DOHH2 (cell line): Measurements from ENCODE around the gene TARS1.

Experiments used
- H3F3A ChIP-seq: fragments of 200-600 bp; sonication (generic), shearing (Covaris generic); 2 replicates; pipeline ENCODE4 v1.6.0; 2016; ENCODE audit warnings: antibody characterized with exemption, mild to moderate bottlenecking; ENCODE audit not compliant: control insufficient read depth, insufficient read depth
- H3K27ac ChIP-seq: fragments of 200-600 bp; sonication (generic); 2 replicates; pipeline ENCODE4 v1.5.1; 2014; ENCODE audit warnings: low read depth, mild to moderate bottlenecking, low read length, moderate library complexity
- H3K27me3 ChIP-seq: fragments of 200-600 bp; sonication (generic); 2 replicates; pipeline ENCODE4 v1.6.1; 2014; ENCODE audit warnings: mild to moderate bottlenecking, low read length, mixed read lengths; ENCODE audit not compliant: control insufficient read depth
- H3K36me3 ChIP-seq: fragments of 200-600 bp; sonication (generic); 2 replicates; pipeline ENCODE4 v1.6.1; 2014; ENCODE audit warnings: mild to moderate bottlenecking, low read length, moderate library complexity, mixed read lengths; ENCODE audit not compliant: control insufficient read depth
- H3K4me1 ChIP-seq: fragments of 200-600 bp; sonication (generic); 2 replicates; pipeline ENCODE4 v1.6.1; 2014; ENCODE audit warnings: mild to moderate bottlenecking, low read length, mixed read lengths; ENCODE audit not compliant: control insufficient read depth
- H3K4me2 ChIP-seq: fragments of 200-600 bp; sonication (generic); 2 replicates; pipeline ENCODE4 v1.6.0; 2014; ENCODE audit warnings: mild to moderate bottlenecking, low read length, moderate library complexity
- H3K4me3 ChIP-seq: fragments of 200-600 bp; sonication (generic); 2 replicates; pipeline ENCODE4 v1.5.1; 2014; ENCODE audit warnings: mild to moderate bottlenecking, low read length, mixed read lengths
- H3K79me2 ChIP-seq: fragments of 200-600 bp; sonication (generic); 2 replicates; pipeline ENCODE4 v1.6.1; 2014; ENCODE audit warnings: mild to moderate bottlenecking, low read length, mixed read lengths; ENCODE audit not compliant: control insufficient read depth
- H3K9me2 ChIP-seq: fragments of 200-600 bp; sonication (generic); replicated peaks from 2 replicates; pipeline ENCODE4 v1.6.1; 2014; ENCODE audit warnings: mild to moderate bottlenecking, low read length, mixed read lengths; ENCODE audit not compliant: control insufficient read depth
- H3K9me3 ChIP-seq: fragments of 200-600 bp; sonication (generic); 2 replicates; pipeline ENCODE4 v1.6.1; 2014; ENCODE audit warnings: antibody characterized with exemption, low read length, mixed read lengths; ENCODE audit not compliant: control insufficient read depth, insufficient read depth
- H4K20me1 ChIP-seq: fragments of 200-600 bp; sonication (generic); 2 replicates; pipeline ENCODE4 v1.6.0; 2014; ENCODE audit warnings: low read depth, mild to moderate bottlenecking, antibody characterized with exemption, low read length, moderate library complexity; ENCODE audit not compliant: control insufficient read depth, insufficient read depth
- EZH2phosphoT487 ChIP-seq: fragments of 200-600 bp; sonication (generic); IDR thresholded peaks from 2 replicates; pipeline ENCODE4 v1.6.1; 2017; ENCODE audit warnings: borderline replicate concordance, mild to moderate bottlenecking, antibody characterized with exemption, low read length, moderate library complexity, mixed read lengths
- TF ChIP-seq, protein P1 (sequence below): fragments of 200-600 bp; sonication (generic); IDR thresholded peaks from one replicate; pipeline ENCODE4 v1.5.1; 2014; ENCODE audit warnings: antibody characterized with exemption, mild to moderate bottlenecking, low read depth, low read length; ENCODE audit not compliant: poor library complexity, severe bottlenecking

Gene TARS1

GRCh38 chr5:33440482-33441240, at the start of gene TARS1:
TSS of gene TARS1 (plus strand) at chr5:33440965. CDS start at chr5:33441087, 122 bp downstream.
- H3K27me3 ChIP-seq = peaks cover 3% of the 10 kb centered on the region; the same call in 1 of the 2 replicates
- peaks cover 23% of the 10 kb centered on the region for H3K4me1 ChIP-seq
- H3K9me3 ChIP-seq = no peaks in the 10 kb centered on the region
- no peaks in the 10 kb centered on the region for H3K9me2 ChIP-seq
- peak within 1 kb of the TSS; percentile 77 for H3K27ac ChIP-seq
- H3K79me2 ChIP-seq = peaks cover 49% of the 10 kb centered on the region
- TF ChIP-seq, protein P1, sequence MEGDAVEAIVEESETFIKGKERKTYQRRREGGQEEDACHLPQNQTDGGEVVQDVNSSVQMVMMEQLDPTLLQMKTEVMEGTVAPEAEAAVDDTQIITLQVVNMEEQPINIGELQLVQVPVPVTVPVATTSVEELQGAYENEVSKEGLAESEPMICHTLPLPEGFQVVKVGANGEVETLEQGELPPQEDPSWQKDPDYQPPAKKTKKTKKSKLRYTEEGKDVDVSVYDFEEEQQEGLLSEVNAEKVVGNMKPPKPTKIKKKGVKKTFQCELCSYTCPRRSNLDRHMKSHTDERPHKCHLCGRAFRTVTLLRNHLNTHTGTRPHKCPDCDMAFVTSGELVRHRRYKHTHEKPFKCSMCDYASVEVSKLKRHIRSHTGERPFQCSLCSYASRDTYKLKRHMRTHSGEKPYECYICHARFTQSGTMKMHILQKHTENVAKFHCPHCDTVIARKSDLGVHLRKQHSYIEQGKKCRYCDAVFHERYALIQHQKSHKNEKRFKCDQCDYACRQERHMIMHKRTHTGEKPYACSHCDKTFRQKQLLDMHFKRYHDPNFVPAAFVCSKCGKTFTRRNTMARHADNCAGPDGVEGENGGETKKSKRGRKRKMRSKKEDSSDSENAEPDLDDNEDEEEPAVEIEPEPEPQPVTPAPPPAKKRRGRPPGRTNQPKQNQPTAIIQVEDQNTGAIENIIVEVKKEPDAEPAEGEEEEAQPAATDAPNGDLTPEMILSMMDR = no peak
- TF ChIP-seq EZH2phosphoT487 = no peak
- H4K20me1 ChIP-seq = peaks cover 11% of the 10 kb centered on the region; the same call in 1 of the 2 replicates
- H3K36me3 ChIP-seq = peaks cover 22% of the 10 kb centered on the region
- H3K4me3 ChIP-seq = peak within 1 kb of the TSS; percentile 97
- peak within 1 kb of the TSS; percentile 94 for H3K4me2 ChIP-seq
- H3F3A ChIP-seq = no peaks in the 10 kb centered on the region

GRCh38 chr5:33398501-33398900, 42.3 kb upstream of the TARS1 start:
- Histone ChIP-seq H3K9me2 (no peaks in the 10 kb centered on the region), H3K4me2 (no peak overlapping the region), H3K4me3 (no peak overlapping the region), H3K79me2 (no peaks in the 10 kb centered on the region), H3K4me1 (no peaks in the 10 kb centered on the region), H4K20me1 (no peaks in the 10 kb centered on the region), H3K36me3 (no peaks in the 10 kb centered on the region), H3F3A (no peaks in the 10 kb centered on the region), H3K27ac (no peak overlapping the region), H3K9me3 (no peaks in the 10 kb centered on the region), H3K27me3 (no peaks in the 10 kb centered on the region)
- no peak for TF ChIP-seq EZH2phosphoT487
- TF ChIP-seq, protein P1 = no peak

DNA sequence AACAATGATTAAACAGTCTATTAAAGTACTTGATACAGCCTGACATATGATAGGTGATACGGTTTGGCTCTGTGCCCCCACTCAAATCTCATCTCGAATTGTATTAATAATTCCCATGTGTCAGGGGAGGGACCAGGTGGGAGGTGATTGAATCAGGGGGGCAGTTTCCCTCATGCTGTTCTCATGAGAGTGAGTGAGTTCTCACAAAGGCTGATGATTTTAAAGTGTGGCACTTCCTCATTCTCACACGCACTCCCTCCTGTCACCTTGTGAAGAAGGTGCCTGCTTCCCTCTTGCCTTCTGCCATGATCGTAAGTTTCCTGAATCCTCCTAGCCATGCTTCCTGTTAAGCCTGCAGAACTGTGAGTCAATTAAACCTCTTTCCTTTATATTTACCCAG, 40.1 kb upstream of the TARS1 start:
- no peaks in the 10 kb centered on the region for H3K9me2 ChIP-seq
- no peaks in the 10 kb centered on the region for H3K79me2 ChIP-seq
- no peaks in the 10 kb centered on the region for H3F3A ChIP-seq
- no peaks in the 10 kb centered on the region for H3K4me1 ChIP-seq
- no peak overlapping the region for H3K4me2 ChIP-seq
- no peak overlapping the region for H3K4me3 ChIP-seq
- no peaks in the 10 kb centered on the region for H3K27me3 ChIP-seq
- H3K27ac ChIP-seq = no peak overlapping the region
- no peaks in the 10 kb centered on the region for H3K9me3 ChIP-seq
- no peaks in the 10 kb centered on the region for H3K36me3 ChIP-seq
- H4K20me1 ChIP-seq = no peaks in the 10 kb centered on the region
- TF ChIP-seq EZH2phosphoT487 = no peak
- TF ChIP-seq, protein P1 = no peak
